RPMI8226 (cell line): ENCODE results near the gene PCNX2.
"Not testable (repeated sequence)": the region's sequence is repeated elsewhere in the genome, so short reads cannot be mapped to it uniquely, and the experiment has no call there.

Experiments
- DNase-seq: peaks from one replicate; pipeline ENCODE4 v3.0.0-alpha.2; 2015

PCNX2 gene

GRCh38 chr1:233094269-233094668 lies 201.3 kb downstream of the PCNX2 start:
- no peak for DNase-seq

GRCh38 chr1:233090746-233091494 lies 204.6 kb downstream of the PCNX2 start:
- DNase-seq = no peak

- DNase-seq = no peak
These were observed 206.3 kb downstream of the PCNX2 start for GRCh38 chr1:233089251-233089650.

- DNase-seq = no peak
These were observed 206.9 kb downstream of the PCNX2 start for GRCh38 chr1:233088613-233089012.

- DNase-seq = peak; percentile 14
These were observed 208.3 kb downstream of the PCNX2 start for GRCh38 chr1:233086961-233087881.

- DNase-seq = no peak
These were observed 210.0 kb downstream of the PCNX2 start for GRCh38 chr1:233085566-233085965.

- DNase-seq = peak; percentile 92
These were observed 212.6 kb downstream of the PCNX2 start for GRCh38 chr1:233082778-233083550.

- peak; percentile 85 for DNase-seq
These were observed 213.8 kb downstream of the PCNX2 start for GRCh38 chr1:233081735-233082134.

- DNase-seq = not testable (repeated sequence)
These were observed 214.7 kb downstream of the PCNX2 start for GRCh38 chr1:233080827-233081226.

GRCh38 chr1:233080286-233080685 lies 215.2 kb downstream of the PCNX2 start:
- no peak for DNase-seq

- DNase-seq = no peak
These were observed 216.0 kb downstream of the PCNX2 start for GRCh38 chr1:233079574-233079973.

GRCh38 chr1:233078396-233078795 lies 217.1 kb downstream of the PCNX2 start:
- DNase-seq = no peak

GRCh38 chr1:233075915-233076295 lies 219.6 kb downstream of the PCNX2 start:
- DNase-seq = no peak

- DNase-seq = no peak
These were observed 229.4 kb downstream of the PCNX2 start for GRCh38 chr1:233066087-233066486.

GRCh38 chr1:233065685-233066084 lies 229.8 kb downstream of the PCNX2 start:
- no peak for DNase-seq

GRCh38 chr1:233064988-233065387 lies 230.5 kb downstream of the PCNX2 start:
- no peak for DNase-seq

GRCh38 chr1:233063462-233063861 lies 232.1 kb downstream of the PCNX2 start:
- no peak for DNase-seq

GRCh38 chr1:233061265-233061664 lies 234.3 kb downstream of the PCNX2 start:
- no peak for DNase-seq

GRCh38 chr1:233060461-233060994 lies 235.0 kb downstream of the PCNX2 start:
- no peak for DNase-seq

- DNase-seq = no peak
These were observed 237.7 kb downstream of the PCNX2 start for GRCh38 chr1:233057836-233058235.

GRCh38 chr1:233055879-233056641 lies 239.5 kb downstream of the PCNX2 start:
- DNase-seq = no peak

GRCh38 chr1:233045588-233045987 lies 249.9 kb downstream of the PCNX2 start:
- DNase-seq = peak; percentile 29
